T1000 (cell line): ENCODE measurements around the gene FXN.
"Not testable (repeated sequence)": the region's sequence is repeated elsewhere in the genome, so short reads cannot be mapped to it uniquely, and the experiment has no call there.

Experiments used
- DNase-seq: peaks from one replicate; lab custom pipeline; 2025; ENCODE audit warnings: mixed read lengths; lab: John Stamatoyannopoulos, UW

FXN gene

GRCh38 chr9:69070201-69070600 is 34.6 kb downstream of the FXN start:
- no peak for DNase-seq

- DNase-seq, result no peak
Measured at GRCh38 chr9:69071059-69071458, 35.5 kb downstream of the FXN start.

GRCh38 chr9:69073103-69073502 is 37.6 kb downstream of the FXN start:
- no peak for DNase-seq

DNA sequence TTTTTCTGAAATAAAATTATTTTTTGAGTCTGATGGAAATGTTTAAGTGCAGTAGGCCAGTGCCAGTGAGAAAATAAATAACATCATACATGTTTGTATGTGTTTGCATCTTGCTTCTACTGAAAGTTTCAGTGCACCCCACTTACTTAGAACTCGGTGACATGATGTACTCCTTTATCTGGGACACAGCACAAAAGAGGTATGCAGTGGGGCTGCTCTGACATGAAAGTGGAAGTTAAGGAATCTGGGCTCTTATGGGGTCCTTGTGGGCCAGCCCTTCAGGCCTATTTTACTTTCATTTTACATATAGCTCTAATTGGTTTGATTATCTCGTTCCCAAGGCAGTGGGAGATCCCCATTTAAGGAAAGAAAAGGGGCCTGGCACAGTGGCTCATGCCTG is 39.2 kb downstream of the FXN start:
- no peak for DNase-seq

DNA sequence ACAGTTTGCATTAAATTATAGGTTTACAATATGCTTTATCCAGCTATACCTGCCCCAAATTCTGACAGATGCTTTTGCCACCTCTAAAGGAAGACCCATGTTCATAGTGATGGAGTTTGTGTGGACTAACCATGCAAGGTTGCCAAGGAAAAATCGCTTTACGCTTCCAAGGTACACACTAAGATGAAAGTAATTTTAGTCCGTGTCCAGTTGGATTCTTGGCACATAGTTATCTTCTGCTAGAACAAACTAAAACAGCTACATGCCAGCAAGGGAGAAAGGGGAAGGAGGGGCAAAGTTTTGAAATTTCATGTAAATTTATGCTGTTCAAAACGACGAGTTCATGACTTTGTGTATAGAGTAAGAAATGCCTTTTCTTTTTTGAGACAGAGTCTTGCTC is 41.0 kb downstream of the FXN start:
- no peak for DNase-seq

DNA sequence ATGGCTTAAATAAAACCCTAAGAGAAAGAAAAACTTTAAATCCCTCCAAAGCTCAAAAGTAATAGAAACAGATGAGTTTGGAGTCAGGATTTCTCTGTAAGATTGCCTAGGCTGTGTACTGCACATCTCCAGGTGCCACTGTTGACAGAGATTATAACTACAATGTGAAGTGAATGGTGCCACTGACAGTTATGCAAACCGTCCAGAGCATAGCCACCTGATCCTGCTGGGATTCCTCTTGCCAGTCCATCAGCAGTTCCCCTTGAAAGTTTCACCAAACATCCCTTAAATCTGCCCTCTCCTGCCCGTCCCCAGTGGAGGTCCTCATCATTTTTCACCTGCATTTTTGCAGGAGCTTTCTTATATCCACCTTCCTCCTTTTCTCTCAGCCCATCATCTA is 42.5 kb downstream of the FXN start:
- DNase-seq, result no peak

GRCh38 chr9:69078581-69078980 is 43.0 kb downstream of the FXN start:
- DNase-seq, result no peak

DNA sequence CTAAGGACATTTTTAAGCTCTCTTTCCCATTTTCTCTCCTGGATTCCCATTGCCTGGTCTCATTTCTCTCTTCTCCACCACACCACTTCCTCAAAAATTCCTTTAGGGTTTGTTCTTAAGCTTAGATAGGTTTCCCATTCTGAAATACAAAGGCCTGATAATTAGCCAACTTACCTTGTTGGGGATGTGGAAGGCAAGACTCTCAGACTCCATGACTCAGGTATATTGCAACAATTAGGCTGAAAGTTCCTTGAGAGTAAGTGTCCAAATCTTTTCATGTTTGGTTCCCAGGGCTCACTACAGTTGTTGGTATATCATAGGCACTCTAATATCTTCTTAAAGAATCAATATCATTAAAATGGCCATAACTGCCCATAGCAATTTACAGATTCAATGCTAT is 43.6 kb downstream of the FXN start:
- DNase-seq, result no peak

- DNase-seq, result no peak
Measured at GRCh38 chr9:69081261-69081660, 45.7 kb downstream of the FXN start.

- no peak for DNase-seq
Measured at GRCh38 chr9:69083321-69083720, 47.8 kb downstream of the FXN start.

- no peak for DNase-seq
Measured at GRCh38 chr9:69085569-69086283, 50.2 kb downstream of the FXN start.

DNA sequence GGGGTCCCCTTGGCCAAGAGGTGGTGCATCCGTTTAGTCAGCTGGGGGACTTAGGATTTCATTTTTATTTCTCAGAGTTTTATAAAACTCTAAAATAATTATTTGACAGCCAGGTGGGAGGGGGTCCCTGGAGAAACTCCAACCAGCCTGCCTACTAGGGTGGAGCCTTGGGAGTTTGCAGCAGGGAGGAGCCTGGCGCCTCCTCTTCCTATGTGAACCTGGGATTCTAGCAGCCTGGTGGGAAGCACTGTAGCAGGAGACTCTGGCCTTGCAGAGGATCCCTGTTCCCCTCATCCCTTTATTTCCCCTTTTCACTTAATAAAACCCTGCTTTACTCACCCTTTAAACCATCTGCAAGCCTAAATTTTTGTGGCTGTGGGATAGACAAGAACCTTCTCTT is 50.8 kb downstream of the FXN start:
- DNase-seq, result no peak

DNA sequence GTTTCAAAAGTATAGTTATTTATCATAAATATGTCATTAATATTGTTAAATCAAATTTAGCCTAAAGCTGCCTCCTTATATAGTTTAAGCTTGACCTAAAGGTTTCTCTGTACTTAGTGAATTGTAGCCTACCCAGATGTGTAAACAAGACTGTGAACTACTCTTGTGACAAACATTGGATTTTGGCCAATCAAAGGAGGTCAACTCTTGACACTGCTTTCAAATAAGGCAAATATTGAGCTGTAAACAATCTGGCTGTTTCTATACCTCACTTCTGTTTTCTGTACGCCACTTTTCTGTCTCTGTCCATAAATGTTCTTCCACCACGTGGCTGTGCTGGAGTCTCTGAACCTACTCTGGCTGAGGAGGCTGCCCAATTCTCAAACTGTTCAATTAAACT is 51.2 kb downstream of the FXN start:
- DNase-seq, result no peak

DNA sequence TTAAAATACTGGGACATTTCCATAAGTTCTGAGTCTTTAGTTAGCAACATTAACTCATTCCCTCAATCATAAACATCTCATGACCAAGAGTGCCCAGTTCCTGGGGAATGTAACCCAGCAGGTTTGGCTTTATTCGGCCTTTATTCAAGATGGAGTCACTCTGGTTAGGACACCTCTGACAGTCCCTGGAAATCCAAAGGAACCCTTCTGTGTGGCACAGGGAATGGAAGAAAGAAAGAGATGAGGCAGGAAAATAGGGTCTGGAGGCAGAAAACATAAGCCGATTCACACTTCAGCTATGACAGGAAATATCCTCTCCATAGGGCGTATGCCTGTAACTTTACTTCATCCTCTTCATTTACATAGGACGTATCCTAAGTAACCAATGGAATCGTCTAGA is 53.5 kb downstream of the FXN start:
- DNase-seq, result no peak

DNA sequence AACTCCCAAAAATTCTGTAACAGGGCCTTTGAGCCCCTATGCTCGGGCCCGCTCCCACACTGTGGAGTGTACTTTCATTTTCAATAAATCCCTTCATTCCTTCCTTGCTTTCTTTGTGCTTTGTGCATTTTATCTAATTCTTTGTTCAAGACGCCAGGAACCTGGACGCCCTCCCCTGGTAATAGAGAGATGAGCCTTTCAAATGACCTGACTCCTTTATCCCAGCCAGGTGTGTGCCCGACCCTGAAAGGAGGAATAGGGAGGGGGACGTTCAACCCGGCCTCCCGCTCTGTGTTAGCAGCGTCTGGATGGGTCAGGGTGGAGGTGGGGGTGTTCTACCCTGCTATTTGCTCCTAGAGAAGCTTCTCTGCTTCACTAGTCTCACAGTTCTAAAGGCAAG is 53.9 kb downstream of the FXN start:
- DNase-seq, result no peak

GRCh38 chr9:69090140-69090750 is 54.7 kb downstream of the FXN start:
- DNase-seq, result no peak

- DNase-seq, result no peak
Measured at GRCh38 chr9:69090946-69091345, 55.4 kb downstream of the FXN start.

GRCh38 chr9:69093471-69094103 is 58.0 kb downstream of the FXN start:
- DNase-seq, result no peak

GRCh38 chr9:69094361-69095135 is 59.0 kb downstream of the FXN start:
- DNase-seq, result not testable (repeated sequence)

GRCh38 chr9:69097064-69097463 is 61.5 kb downstream of the FXN start:
- no peak for DNase-seq

- no peak for DNase-seq
Measured at GRCh38 chr9:69097923-69098593, 62.5 kb downstream of the FXN start.

DNA sequence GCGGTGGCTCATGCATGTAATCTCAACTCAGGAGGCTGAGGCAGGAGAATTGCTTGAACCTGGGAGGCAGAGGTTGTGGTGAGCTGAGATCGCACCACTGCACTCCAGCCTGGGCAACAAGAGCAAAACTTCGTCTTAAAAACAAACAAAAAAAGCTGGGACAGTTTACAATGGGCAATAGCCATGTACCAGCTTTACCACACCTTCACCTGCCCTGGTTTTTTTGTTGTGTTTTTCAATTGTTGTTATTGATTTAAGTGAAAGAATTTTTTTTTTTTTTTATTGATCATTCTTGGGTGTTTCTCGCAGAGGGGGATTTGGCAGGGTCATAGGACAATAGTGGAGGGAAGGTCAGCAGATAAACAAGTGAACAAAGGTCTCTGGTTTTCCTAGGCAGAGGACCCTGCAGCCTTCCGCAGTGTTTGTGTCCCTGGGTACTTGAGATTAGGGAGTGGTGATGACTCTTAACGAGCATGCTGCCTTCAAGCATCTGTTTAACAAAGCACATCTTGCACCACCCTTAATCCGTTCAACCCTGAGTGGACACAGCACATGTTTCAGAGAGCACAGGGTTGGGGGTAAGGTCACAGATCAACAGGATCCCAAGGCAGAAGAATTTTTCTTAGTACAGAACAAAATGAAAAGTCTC is 67.9 kb downstream of the FXN start:
- not testable (repeated sequence) for DNase-seq
